Mammary epithelial cell (primary cell): Measurements from ENCODE around the gene VIPR2.

Experiments used
- EZH2 ChIP-seq: IDR thresholded peaks from 2 replicates; pipeline ENCODE4 v1.6.1; 2012; ENCODE audit warnings: low read length, inconsistent platforms, borderline replicate concordance
- TF ChIP-seq, protein P1 (sequence below), 2 donors: IDR thresholded peaks in 1 of 2; conservative IDR thresholded peaks in 1 of 2; 2 replicates each; pipeline ENCODE4 v1.5.1; 2011 to 2012; ENCODE audit warnings: inconsistent platforms in 2 of 2, low read length in 2 of 2, mild to moderate bottlenecking in 2 of 2, control low read depth in 1 of 2, low read depth in 1 of 2; ENCODE audit not compliant: insufficient read depth in 1 of 2; ENCODE audit errors: extremely low read depth in 1 of 2

DNA sequence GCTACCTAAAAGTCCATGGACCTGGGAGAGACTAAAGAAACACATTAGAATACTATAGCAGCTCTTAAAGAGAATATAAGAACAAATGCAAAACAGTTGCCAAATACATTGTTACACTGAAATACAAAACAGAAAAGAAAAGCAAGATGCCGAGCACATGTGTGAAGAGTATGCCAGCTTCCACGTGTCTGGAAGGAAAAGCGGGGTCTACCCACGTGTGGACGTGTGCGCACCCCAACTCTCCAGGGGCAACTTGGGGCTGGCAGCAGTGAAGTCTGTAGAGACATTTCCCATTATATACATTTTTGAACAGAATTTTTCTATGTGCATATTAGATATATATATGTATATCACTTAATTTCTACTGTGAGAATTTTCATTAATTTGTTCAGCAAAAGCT lies 6.2 kb downstream of the VIPR2 start:
- TF ChIP-seq, protein P1, sequence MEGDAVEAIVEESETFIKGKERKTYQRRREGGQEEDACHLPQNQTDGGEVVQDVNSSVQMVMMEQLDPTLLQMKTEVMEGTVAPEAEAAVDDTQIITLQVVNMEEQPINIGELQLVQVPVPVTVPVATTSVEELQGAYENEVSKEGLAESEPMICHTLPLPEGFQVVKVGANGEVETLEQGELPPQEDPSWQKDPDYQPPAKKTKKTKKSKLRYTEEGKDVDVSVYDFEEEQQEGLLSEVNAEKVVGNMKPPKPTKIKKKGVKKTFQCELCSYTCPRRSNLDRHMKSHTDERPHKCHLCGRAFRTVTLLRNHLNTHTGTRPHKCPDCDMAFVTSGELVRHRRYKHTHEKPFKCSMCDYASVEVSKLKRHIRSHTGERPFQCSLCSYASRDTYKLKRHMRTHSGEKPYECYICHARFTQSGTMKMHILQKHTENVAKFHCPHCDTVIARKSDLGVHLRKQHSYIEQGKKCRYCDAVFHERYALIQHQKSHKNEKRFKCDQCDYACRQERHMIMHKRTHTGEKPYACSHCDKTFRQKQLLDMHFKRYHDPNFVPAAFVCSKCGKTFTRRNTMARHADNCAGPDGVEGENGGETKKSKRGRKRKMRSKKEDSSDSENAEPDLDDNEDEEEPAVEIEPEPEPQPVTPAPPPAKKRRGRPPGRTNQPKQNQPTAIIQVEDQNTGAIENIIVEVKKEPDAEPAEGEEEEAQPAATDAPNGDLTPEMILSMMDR (conservative IDR thresholded peaks at IDR 0.05 in 1 of 2, IDR thresholded peaks at IDR 0.05 in 1 of 2; ENCODE audit: extremely low read depth in 1 of 2, insufficient read depth in 1 of 2, low read depth in 1 of 2, low read length in 2 of 2) = no peak
- TF ChIP-seq EZH2 = no peak
